Esophagus squamous epithelium (tissue), 5 donors: Measurements from ENCODE around the gene SLC41A3. TPM values are rescaled to one million over a fixed set of nuclear protein-coding genes. Genes with fewer than 3 reads are reported as not detected.

Source experiments
- DNase-seq: peaks from one replicate; lab custom pipeline; 2025; lab: John Stamatoyannopoulos, UW
- H3K27ac ChIP-seq, 4 donors: fragments of 200-600 bp; sonication (generic); one replicate each; pipeline ENCODE4 v1.5.1; 2016 to 2019; ENCODE audit warnings: mild to moderate bottlenecking in 1 of 4
- H3K27me3 ChIP-seq, 4 donors: fragments of 200-600 bp; sonication (generic); 1 replicate in 3 of 4; 2 replicates in 1 of 4; pipeline versions ENCODE4 v1.5.1 to v1.6.0; 2017 to 2021; ENCODE audit warnings: antibody characterized with exemption in 1 of 4
- H3K36me3 ChIP-seq, 3 donors: fragments of 200-600 bp; sonication (generic); one replicate each; pipeline ENCODE4 v1.5.1; 2016 to 2019
- H3K4me1 ChIP-seq, 3 donors: fragments of 200-600 bp; sonication (generic); one replicate each; pipeline ENCODE4 v1.5.1; 2017 to 2019
- H3K4me3 ChIP-seq, 4 donors: fragments of 200-600 bp; sonication (generic); 1 replicate in 3 of 4; 2 replicates in 1 of 4; pipeline ENCODE4 v1.5.1; 2016 to 2019; ENCODE audit warnings: mild to moderate bottlenecking in 2 of 4, moderate library complexity in 1 of 4
- H3K9me3 ChIP-seq, 3 donors: fragments of 200-600 bp; sonication (generic); one replicate each; pipeline ENCODE4 v1.5.1; 2016 to 2019
- POLR2A ChIP-seq, 4 donors: fragments of 450-650 bp; IDR thresholded peaks; one replicate each; pipeline ENCODE4 v1.6.1; 2017; ENCODE audit warnings: antibody characterized with exemption in 4 of 4, mild to moderate bottlenecking in 4 of 4, moderate library complexity in 3 of 4
- WGBS, 2 donors: methylation state at CpG; one replicate each; pipeline ENCODE4 v1.1.5; 2018; 5-methylcytosine and 5-hydroxymethylcytosine counted together
- intact Hi-C: fragments of 100-400 bp; cut with DNase I; formaldehyde crosslinking; loops from one replicate; pipeline ENCODE4 v1.15.0; 2022
- total RNA-seq, 4 donors: library from RNA; depleted of rRNA; stranded (reverse); fragments of >200 nt; gene quantifications; one replicate each; pipeline ENCODE4 v1.1.0, GENCODE V29; 2016
- TF ChIP-seq, protein P1 (sequence below), 6 experiments: fragments of 450-650 bp in 4 of 6; fragments of 200-600 bp in 2 of 6; sonication (generic) in 2 of 6; IDR thresholded peaks; one replicate each; pipeline ENCODE4 v1.5.1; 2016 to 2019; ENCODE audit warnings: antibody characterized with exemption in 6 of 6, mild to moderate bottlenecking in 4 of 6, moderate library complexity in 4 of 6
- donor health status: DM: yes; HTN: yes; CAD: no.

The SLC41A3 gene
- total RNA-seq, 4 donors from 2014 or later = 17.7 to 46.5 (median 20.4) TPM

DNA sequence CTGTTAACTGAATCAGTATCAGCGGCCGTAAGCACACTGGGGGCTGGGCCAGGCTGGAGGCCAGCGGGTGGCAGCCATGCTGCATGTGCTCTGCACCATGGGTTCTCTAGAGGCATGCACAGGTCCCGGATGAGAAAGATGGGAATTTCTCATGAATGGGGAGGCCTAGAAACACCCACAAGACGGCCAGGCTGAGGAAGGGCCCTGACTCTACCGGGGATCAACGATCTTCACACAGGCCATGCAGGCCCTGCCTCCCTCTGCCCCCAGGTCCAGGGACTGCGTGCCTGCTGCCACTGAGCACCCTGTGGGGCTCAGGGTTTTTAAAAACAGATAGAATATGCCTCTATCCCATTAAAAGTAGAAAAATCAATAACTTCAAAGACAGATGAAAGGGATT lies 32.7 kb downstream of the SLC41A3 start:
- 75 to 97% methylated on average over 8 of the region's 8 CpGs for WGBS, 2 donors
- no peak for DNase-seq
- Histone ChIP-seq H3K9me3 (no peaks in the 10 kb centered on the region), H3K4me1 (peaks cover 0 to 3% (median 0%) of the 10 kb centered on the region in 3 donors), H3K4me3 (no peak overlapping the region), H3K36me3 (peaks cover 0 to 31% (median 0%) of the 10 kb centered on the region in 3 donors), H3K27me3 (no peaks in the 10 kb centered on the region), H3K27ac (no peak overlapping the region)
- no peak for TF ChIP-seq POLR2A (IDR thresholded peaks at IDR 0.05)
- TF ChIP-seq, protein P1, sequence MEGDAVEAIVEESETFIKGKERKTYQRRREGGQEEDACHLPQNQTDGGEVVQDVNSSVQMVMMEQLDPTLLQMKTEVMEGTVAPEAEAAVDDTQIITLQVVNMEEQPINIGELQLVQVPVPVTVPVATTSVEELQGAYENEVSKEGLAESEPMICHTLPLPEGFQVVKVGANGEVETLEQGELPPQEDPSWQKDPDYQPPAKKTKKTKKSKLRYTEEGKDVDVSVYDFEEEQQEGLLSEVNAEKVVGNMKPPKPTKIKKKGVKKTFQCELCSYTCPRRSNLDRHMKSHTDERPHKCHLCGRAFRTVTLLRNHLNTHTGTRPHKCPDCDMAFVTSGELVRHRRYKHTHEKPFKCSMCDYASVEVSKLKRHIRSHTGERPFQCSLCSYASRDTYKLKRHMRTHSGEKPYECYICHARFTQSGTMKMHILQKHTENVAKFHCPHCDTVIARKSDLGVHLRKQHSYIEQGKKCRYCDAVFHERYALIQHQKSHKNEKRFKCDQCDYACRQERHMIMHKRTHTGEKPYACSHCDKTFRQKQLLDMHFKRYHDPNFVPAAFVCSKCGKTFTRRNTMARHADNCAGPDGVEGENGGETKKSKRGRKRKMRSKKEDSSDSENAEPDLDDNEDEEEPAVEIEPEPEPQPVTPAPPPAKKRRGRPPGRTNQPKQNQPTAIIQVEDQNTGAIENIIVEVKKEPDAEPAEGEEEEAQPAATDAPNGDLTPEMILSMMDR (IDR thresholded peaks at IDR 0.05) = no peak
- intact Hi-C loops = no loop called here

DNA sequence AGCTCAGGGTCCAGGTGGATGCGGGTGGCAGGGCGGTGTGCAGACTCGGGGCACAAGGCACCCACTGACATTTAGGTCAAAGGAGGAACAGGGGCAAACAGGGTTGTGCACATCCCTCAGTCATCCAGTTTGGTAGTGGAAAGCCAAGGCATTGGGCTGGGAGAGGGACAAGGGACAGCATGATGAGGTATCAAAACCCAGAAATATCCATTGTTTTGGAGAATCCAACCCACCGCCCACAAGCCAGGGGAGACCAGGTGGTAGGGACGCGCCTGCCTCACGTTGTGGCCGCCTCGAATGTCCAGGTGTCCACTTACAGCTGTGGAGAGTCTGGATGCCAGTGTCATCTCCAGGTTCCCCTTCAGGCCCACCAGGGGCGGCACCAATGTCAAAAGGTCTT lies 33.3 kb downstream of the SLC41A3 start:
- H3K27ac ChIP-seq = no peak overlapping the region
- no peaks in the 10 kb centered on the region for H3K9me3 ChIP-seq
- peaks cover 0 to 31% (median 0%) of the 10 kb centered on the region in 3 donors for H3K36me3 ChIP-seq
- 96 to 100% methylated on average over 5 to 10 of the region's 10 CpGs for WGBS, 2 donors
- DNase-seq = no peak
- no peaks in the 10 kb centered on the region for H3K27me3 ChIP-seq
- TF ChIP-seq, protein P1 (IDR thresholded peaks at IDR 0.05) = no peak
- TF ChIP-seq POLR2A (IDR thresholded peaks at IDR 0.05) = no peak
- intact Hi-C loops = no loop called here
- H3K4me3 ChIP-seq = no peak overlapping the region
- no peaks in the 10 kb centered on the region for H3K4me1 ChIP-seq

DNA sequence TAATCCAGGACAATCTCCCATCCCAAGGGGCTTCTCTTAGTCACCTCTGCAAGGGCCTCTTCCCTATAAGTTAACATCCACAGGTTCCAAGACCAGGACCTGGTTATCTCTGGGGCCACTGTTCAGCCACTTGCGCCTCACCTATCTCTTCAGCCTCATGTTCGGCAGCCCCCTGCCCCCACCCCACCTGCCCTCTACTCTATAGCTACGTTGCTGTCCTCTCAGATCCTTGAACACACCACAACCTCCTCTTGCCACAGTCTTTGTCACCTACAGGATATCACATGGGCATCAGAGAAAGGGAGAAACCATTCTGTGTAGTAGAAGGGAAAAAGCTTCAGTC lies 33.9 kb downstream of the SLC41A3 start:
- 93 to 96% methylated on average over 3 of the region's 3 CpGs for WGBS, 2 donors
- DNase-seq = no peak
- Histone ChIP-seq H3K27ac (no peak overlapping the region), H3K9me3 (no peaks in the 10 kb centered on the region), H3K4me3 (no peak overlapping the region), H3K27me3 (no peaks in the 10 kb centered on the region), H3K36me3 (peaks cover 0 to 31% (median 0%) of the 10 kb centered on the region in 3 donors), H3K4me1 (no peaks in the 10 kb centered on the region)
- intact Hi-C loops = no loop called here
- no peak for TF ChIP-seq POLR2A (IDR thresholded peaks at IDR 0.05)
- TF ChIP-seq, protein P1 (IDR thresholded peaks at IDR 0.05) = no peak

DNA sequence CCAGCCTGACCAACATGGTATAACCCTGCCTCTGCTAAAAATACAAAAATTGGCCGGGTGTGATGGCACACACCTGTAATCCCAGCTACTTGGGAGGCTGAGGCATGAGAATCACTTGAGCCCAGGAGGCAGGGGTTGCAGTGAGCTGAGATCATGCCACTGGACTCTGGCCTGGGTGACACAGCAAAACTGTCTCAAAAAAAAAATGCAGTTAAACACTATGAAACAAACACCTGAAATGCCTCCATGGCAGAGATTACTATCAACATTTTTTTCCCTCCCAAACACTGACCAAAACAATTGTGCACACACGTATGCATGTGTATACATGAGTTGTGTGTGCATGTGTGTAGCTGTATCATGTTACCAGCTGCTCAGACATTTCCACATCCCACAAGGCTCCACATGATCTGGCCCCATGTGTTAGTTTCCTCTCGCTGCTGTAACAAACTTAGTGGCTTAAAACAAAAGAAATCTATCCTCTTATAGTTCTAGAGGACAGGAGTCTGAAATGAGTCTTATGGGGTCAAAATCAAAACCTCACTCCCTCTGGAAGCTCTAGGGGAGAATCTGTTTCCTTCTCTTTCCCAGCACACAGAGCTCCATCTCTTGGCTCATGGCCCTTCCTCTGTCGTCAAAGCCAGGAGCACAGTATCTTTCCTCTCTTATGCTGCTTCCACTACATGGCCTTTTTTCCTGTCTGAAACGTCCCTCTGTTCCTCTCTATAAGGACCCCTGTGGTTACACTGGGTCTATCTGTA lies 34.5 kb downstream of the SLC41A3 start:
- intact Hi-C loops = no loop called here
- 83 to 86% methylated on average over 5 of the region's 5 CpGs for WGBS, 2 donors
- no peak overlapping the region for H3K27ac ChIP-seq
- H3K9me3 ChIP-seq = no peaks in the 10 kb centered on the region
- no peaks in the 10 kb centered on the region for H3K27me3 ChIP-seq
- TF ChIP-seq, protein P1 (IDR thresholded peaks at IDR 0.05) = no peak
- no peak for TF ChIP-seq POLR2A (IDR thresholded peaks at IDR 0.05)
- no peaks in the 10 kb centered on the region for H3K4me1 ChIP-seq
- no peak overlapping the region for H3K4me3 ChIP-seq
- no peak for DNase-seq
- H3K36me3 ChIP-seq = peaks cover 0 to 31% (median 0%) of the 10 kb centered on the region in 3 donors

DNA sequence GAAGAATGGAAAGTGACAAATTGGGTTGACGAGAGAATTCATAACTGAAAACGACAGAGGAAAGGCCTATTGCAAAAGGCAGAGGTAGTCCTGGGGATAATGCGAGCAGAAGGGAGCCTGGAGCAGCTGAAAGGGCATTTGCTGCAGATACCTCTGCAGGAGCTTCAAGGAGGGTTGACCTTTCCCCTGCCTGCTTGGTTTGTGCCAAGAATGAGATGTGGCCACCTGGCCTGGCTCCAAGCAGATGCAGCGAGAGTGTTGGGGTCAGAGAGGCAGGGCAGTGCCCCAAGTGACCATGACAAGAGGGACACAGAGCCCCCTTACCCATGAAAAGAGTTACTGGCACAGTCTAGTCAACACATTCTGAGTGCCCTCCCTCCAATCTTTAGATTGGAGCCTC lies 43.5 kb downstream of the SLC41A3 start:
- Histone ChIP-seq H3K4me1 (peaks cover 0 to 6% (median 0%) of the 10 kb centered on the region in 3 donors), H3K27me3 (no peaks in the 10 kb centered on the region), H3K9me3 (peaks cover 0 to 5% (median 0%) of the 10 kb centered on the region in 3 donors), H3K4me3 (no peak overlapping the region), H3K27ac (no peak overlapping the region), H3K36me3 (peaks cover 0 to 10% (median 0%) of the 10 kb centered on the region in 3 donors)
- 79 to 91% methylated on average over 4 of the region's 4 CpGs for WGBS, 2 donors
- no peak for DNase-seq
- TF ChIP-seq, protein P1 (IDR thresholded peaks at IDR 0.05) = no peak
- TF ChIP-seq POLR2A (IDR thresholded peaks at IDR 0.05) = no peak
- intact Hi-C loops = no loop called here
